ENCODE results near the gene HDAC9.

HDAC9 gene

GRCh38 chr7:18849130-18849529 lies 353.6 kb downstream of the HDAC9 start:
- no peak overlapping the region for H3K27ac ChIP-seq (ENCODE audit: low read depth, low read length)
- no peak overlapping the region for H3K4me2 ChIP-seq (ENCODE audit: low read depth, low read length, poor library complexity, severe bottlenecking)
- no peaks in the 10 kb centered on the region for H3K27me3 ChIP-seq (ENCODE audit: low read length)
- no peaks in the 10 kb centered on the region for H3K9me2 ChIP-seq (replicated peaks; ENCODE audit: insufficient read depth, low read length)
- H3K36me3 ChIP-seq (ENCODE audit: low read length) = no peaks in the 10 kb centered on the region
- H3K4me3 ChIP-seq (ENCODE audit: insufficient read depth, low read length, poor library complexity, severe bottlenecking) = no peak overlapping the region
- no peak overlapping the region for H3K9ac ChIP-seq (ENCODE audit: low read length)
- no peaks in the 10 kb centered on the region for H3K9me3 ChIP-seq (ENCODE audit: insufficient read depth, low read length)
- H3K79me2 ChIP-seq (ENCODE audit: insufficient read depth, low read length) = no peaks in the 10 kb centered on the region
- no peaks in the 10 kb centered on the region for H3F3A ChIP-seq (ENCODE audit: insufficient read depth)
- no peaks in the 10 kb centered on the region for H4K20me1 ChIP-seq (ENCODE audit: low read depth, low read length)
- H2AFZ ChIP-seq (ENCODE audit: low read depth, low read length, severe bottlenecking) = no peak overlapping the region
- TF ChIP-seq CTCF (IDR thresholded peaks at IDR 0.05; ENCODE audit: insufficient read depth, low read length, poor library complexity, severe bottlenecking) (no peak), EZH2phosphoT487 (conservative IDR thresholded peaks at IDR 0.05; ENCODE audit: low read length) (no peak)

GRCh38 chr7:18855796-18856195 lies 360.2 kb downstream of the HDAC9 start:
- H3K79me2 ChIP-seq (ENCODE audit: insufficient read depth, low read length) = no peaks in the 10 kb centered on the region

GRCh38 chr7:18858232-18858631 lies 362.7 kb downstream of the HDAC9 start:
- no peak overlapping the region for H3K9ac ChIP-seq (ENCODE audit: low read length)
- H3K27ac ChIP-seq (ENCODE audit: low read depth, low read length) = no peak overlapping the region
- H4K20me1 ChIP-seq (ENCODE audit: low read depth, low read length) = no peaks in the 10 kb centered on the region
- H2AFZ ChIP-seq (ENCODE audit: low read depth, low read length, severe bottlenecking) = no peak overlapping the region
- H3K9me3 ChIP-seq (ENCODE audit: insufficient read depth, low read length) = no peaks in the 10 kb centered on the region
- no peaks in the 10 kb centered on the region for H3K79me2 ChIP-seq (ENCODE audit: insufficient read depth, low read length)
- no peaks in the 10 kb centered on the region for H3F3A ChIP-seq (ENCODE audit: insufficient read depth)
- TF ChIP-seq CTCF (IDR thresholded peaks at IDR 0.05; ENCODE audit: insufficient read depth, low read length, poor library complexity, severe bottlenecking) (no peak), EZH2phosphoT487 (conservative IDR thresholded peaks at IDR 0.05; ENCODE audit: low read length) (no peak)
- H3K9me2 ChIP-seq (replicated peaks; ENCODE audit: insufficient read depth, low read length) = no peaks in the 10 kb centered on the region
- no peak overlapping the region for H3K4me3 ChIP-seq (ENCODE audit: insufficient read depth, low read length, poor library complexity, severe bottlenecking)
- no peak overlapping the region for H3K4me2 ChIP-seq (ENCODE audit: low read depth, low read length, poor library complexity, severe bottlenecking)
- H3K36me3 ChIP-seq (ENCODE audit: low read length) = no peaks in the 10 kb centered on the region
- H3K27me3 ChIP-seq (ENCODE audit: low read length) = no peaks in the 10 kb centered on the region

More at GRCh38 chr7:18855796-18856195, 360.2 kb downstream of the HDAC9 start:
- no peak overlapping the region for H3K4me2 ChIP-seq (ENCODE audit: low read depth, low read length, poor library complexity, severe bottlenecking)
- H3K4me3 ChIP-seq (ENCODE audit: insufficient read depth, low read length, poor library complexity, severe bottlenecking) = no peak overlapping the region
- H3K27me3 ChIP-seq (ENCODE audit: low read length) = no peaks in the 10 kb centered on the region
- no peaks in the 10 kb centered on the region for H3F3A ChIP-seq (ENCODE audit: insufficient read depth)
- no peak overlapping the region for H3K9ac ChIP-seq (ENCODE audit: low read length)
- H4K20me1 ChIP-seq (ENCODE audit: low read depth, low read length) = no peaks in the 10 kb centered on the region
- no peaks in the 10 kb centered on the region for H3K9me2 ChIP-seq (replicated peaks; ENCODE audit: insufficient read depth, low read length)
- no peaks in the 10 kb centered on the region for H3K36me3 ChIP-seq (ENCODE audit: low read length)
- no peak overlapping the region for H3K27ac ChIP-seq (ENCODE audit: low read depth, low read length)
- no peak for TF ChIP-seq CTCF (IDR thresholded peaks at IDR 0.05; ENCODE audit: insufficient read depth, low read length, poor library complexity, severe bottlenecking)
- H2AFZ ChIP-seq (ENCODE audit: low read depth, low read length, severe bottlenecking) = no peak overlapping the region
- no peaks in the 10 kb centered on the region for H3K9me3 ChIP-seq (ENCODE audit: insufficient read depth, low read length)

GRCh38 chr7:18859318-18859717 lies 363.8 kb downstream of the HDAC9 start:
- Histone ChIP-seq H3K9me2 (replicated peaks; ENCODE audit: insufficient read depth, low read length) (no peaks in the 10 kb centered on the region), H3K27ac (ENCODE audit: low read depth, low read length) (no peak overlapping the region), H3K9me3 (ENCODE audit: insufficient read depth, low read length) (no peaks in the 10 kb centered on the region), H2AFZ (ENCODE audit: low read depth, low read length, severe bottlenecking) (no peak overlapping the region), H3F3A (ENCODE audit: insufficient read depth) (no peaks in the 10 kb centered on the region), H3K79me2 (ENCODE audit: insufficient read depth, low read length) (no peaks in the 10 kb centered on the region), H3K9ac (ENCODE audit: low read length) (no peak overlapping the region), H3K36me3 (ENCODE audit: low read length) (no peaks in the 10 kb centered on the region), H3K27me3 (ENCODE audit: low read length) (no peaks in the 10 kb centered on the region), H4K20me1 (ENCODE audit: low read depth, low read length) (no peaks in the 10 kb centered on the region), H3K4me2 (ENCODE audit: low read depth, low read length, poor library complexity, severe bottlenecking) (no peak overlapping the region), H3K4me3 (ENCODE audit: insufficient read depth, low read length, poor library complexity, severe bottlenecking) (no peak overlapping the region)
- TF ChIP-seq EZH2phosphoT487 (conservative IDR thresholded peaks at IDR 0.05; ENCODE audit: low read length) (no peak), CTCF (IDR thresholded peaks at IDR 0.05; ENCODE audit: insufficient read depth, low read length, poor library complexity, severe bottlenecking) (no peak)
